H7 (cell line): Measurements from ENCODE around the gene PLXNB3. TPM values are rescaled to one million over a fixed set of nuclear protein-coding genes. Genes with fewer than 3 reads are reported as not detected.

Source experiments
- DNase-seq: peaks from one replicate; pipeline ENCODE4 v3.0.0; 2012
- H3K27me3 ChIP-seq: 2 replicates; pipeline ENCODE4 v1.6.0; 2011; ENCODE audit warnings: mild to moderate bottlenecking, low read length; ENCODE audit not compliant: control insufficient read depth, insufficient read depth
- H3K36me3 ChIP-seq: replicated peaks from 2 replicates; pipeline ENCODE4 v1.5.1; 2011; ENCODE audit warnings: low read length; ENCODE audit not compliant: control insufficient read depth, insufficient read depth
- H3K4me3 ChIP-seq: 2 replicates; pipeline ENCODE4 v1.5.1; 2011; ENCODE audit warnings: low read depth, mild to moderate bottlenecking, control low read depth, low read length, moderate library complexity; ENCODE audit not compliant: insufficient read depth
- total RNA-seq: library from RNA; depleted of rRNA; stranded (reverse); fragments of >200 nt; shearing (Covaris generic); gene quantifications from 2 replicates; pipeline ENCODE4 v1.2.3, GENCODE V29; 2014

Gene PLXNB3
- total RNA-seq, 1 experiment from 2014 or later = not detected

DNA sequence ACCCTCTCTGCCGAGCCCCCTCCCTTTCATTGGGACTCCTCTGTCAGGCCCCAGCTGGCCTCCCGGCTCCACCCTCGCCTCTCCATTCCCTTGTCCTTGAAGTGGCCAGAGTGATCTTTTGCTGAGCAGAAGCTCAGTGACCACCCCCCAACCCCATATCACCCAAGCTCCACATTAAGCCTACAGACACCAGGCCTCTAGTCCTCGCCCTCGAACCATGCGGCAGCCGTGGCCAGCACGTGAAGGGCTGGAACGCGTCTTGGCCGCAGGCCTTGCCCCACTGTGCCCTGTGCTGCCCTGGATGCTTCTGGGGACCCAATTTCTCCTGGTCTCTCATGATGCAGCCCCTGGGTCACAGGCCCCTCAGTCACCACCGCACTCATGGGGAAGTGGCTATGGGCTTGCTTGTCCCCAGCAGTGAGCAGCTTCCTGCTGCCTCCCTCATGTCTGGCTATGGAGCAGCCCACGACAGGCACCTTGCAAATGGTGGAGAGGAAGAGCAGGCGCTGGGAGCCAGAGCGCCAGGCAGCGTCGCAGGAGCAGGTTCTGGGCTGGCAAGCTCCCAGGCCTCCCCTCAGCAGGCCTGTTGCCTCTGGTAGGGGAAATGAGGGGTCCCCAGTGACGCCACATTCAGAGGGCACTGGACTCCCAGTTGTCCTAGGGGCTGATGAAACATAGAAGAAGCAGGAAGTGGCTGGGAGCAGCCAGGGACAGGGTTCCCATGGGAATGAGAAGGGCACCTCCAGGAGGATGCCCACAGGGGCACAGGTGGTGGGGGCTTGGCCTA lies 16.0 kb downstream of the PLXNB3 start:
- DNase-seq = no peak
- H3K27me3 ChIP-seq = no peaks in the 10 kb centered on the region
- no peaks in the 10 kb centered on the region for H3K36me3 ChIP-seq
- H3K4me3 ChIP-seq = no peak overlapping the region

GRCh38 chrX:153780678-153781427 lies 16.8 kb downstream of the PLXNB3 start, which contains the start of gene SRPK3:
TSS of gene SRPK3 (plus strand) at chrX:153781041. CDS start at chrX:153781087, 46 bp downstream.
- DNase-seq = no peak
- Histone ChIP-seq H3K27me3 (no peaks in the 10 kb centered on the region), H3K36me3 (no peaks in the 10 kb centered on the region), H3K4me3 (no peak within 1 kb of the TSS)

GRCh38 chrX:153781428-153782047 lies 17.5 kb downstream of the PLXNB3 start:
- no peak for DNase-seq
- no peaks in the 10 kb centered on the region for H3K27me3 ChIP-seq

GRCh38 chrX:153782313-153782712 lies 18.3 kb downstream of the PLXNB3 start:
- H3K27me3 ChIP-seq = no peaks in the 10 kb centered on the region
- H3K36me3 ChIP-seq = no peaks in the 10 kb centered on the region; the same call in 1 of the 2 replicates
- peak; percentile 85 for DNase-seq
- no peak overlapping the region for H3K4me3 ChIP-seq

More at GRCh38 chrX:153781428-153782047, 17.5 kb downstream of the PLXNB3 start:
- Histone ChIP-seq H3K4me3 (no peak overlapping the region), H3K36me3 (no peaks in the 10 kb centered on the region)

GRCh38 chrX:153782871-153783270 lies 18.8 kb downstream of the PLXNB3 start:
- no peak overlapping the region for H3K4me3 ChIP-seq
- H3K36me3 ChIP-seq = no peaks in the 10 kb centered on the region; the same call in 1 of the 2 replicates
- DNase-seq = no peak
- H3K27me3 ChIP-seq = no peaks in the 10 kb centered on the region

- H3K27me3 ChIP-seq = no peaks in the 10 kb centered on the region
- no peak overlapping the region for H3K4me3 ChIP-seq
- DNase-seq = no peak
- H3K36me3 ChIP-seq = no peaks in the 10 kb centered on the region; the same call in 1 of the 2 replicates
Measured at GRCh38 chrX:153783378-153784013, 19.4 kb downstream of the PLXNB3 start.

DNA sequence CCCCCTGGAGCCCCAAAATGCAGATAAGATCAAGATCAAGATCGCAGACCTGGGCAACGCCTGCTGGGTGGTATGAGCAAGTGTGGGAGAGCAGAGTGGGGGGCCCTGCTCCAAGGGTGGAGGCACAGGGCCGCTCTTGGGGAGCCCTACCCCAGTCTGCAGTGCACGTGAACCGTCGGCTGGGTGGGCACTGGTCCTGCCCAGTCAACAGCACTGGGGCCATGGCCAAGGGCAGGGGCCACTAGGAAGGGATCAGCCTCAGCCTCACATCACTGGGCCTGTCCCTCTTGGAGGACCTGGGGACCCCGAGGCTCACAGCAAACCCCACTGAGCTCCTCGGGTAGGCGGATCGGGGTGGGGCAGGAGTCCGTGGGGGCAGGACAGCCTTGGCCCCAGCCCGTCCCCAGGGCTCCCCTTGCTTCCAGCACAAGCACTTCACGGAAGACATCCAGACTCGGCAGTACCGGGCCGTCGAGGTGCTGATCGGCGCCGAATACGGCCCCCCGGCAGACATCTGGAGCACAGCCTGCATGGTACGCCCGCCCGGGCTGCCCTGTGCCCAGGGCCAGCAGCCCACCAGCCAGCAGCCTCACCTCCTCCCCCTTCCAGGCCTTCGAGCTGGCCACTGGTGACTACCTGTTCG lies 20.4 kb downstream of the PLXNB3 start:
- no peaks in the 10 kb centered on the region; the same call in 1 of the 2 replicates for H3K36me3 ChIP-seq
- no peaks in the 10 kb centered on the region for H3K27me3 ChIP-seq
- no peak overlapping the region for H3K4me3 ChIP-seq
- no peak for DNase-seq

DNA sequence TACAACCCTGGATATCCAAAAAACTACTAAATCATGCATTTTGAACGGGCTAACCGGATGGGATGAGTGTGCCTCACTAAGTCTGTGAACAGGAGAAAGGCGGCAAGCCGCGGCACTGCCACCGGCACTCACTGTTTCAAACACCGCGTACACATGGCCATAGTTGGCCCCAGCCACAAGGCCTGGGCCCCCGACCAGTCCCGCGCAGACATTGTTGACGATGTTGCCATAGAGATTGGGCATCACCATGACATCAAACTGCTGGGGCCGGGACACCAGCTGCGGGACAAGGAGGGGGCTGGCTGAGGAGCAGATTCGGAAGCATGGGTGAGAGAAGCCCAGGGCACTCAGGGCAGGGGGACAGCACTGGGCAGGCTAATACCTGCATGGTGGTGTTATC lies 22.6 kb downstream of the PLXNB3 start:
- Histone ChIP-seq H3K4me3 (no peak overlapping the region), H3K36me3 (no peaks in the 10 kb centered on the region; the same call in 1 of the 2 replicates), H3K27me3 (no peaks in the 10 kb centered on the region)
- DNase-seq = no peak

DNA sequence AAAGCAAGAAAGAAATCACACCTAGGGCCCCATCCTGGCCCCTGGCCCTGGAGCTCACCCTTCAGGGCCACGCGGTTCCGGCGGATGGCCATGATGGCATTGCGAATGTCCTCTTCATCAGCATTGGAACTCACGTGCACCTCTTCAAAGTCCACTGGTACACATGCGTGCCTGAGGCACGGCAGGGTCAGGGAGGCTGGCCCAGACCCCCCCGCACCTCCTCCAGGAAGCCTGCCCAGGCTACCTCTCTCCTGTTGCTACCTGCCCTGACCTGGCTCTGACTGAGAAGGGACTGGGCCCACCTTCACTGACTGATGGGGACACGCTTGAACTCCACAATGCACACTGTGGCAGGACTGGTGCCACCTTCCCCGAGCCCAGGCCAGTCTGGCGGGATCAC lies 25.6 kb downstream of the PLXNB3 start:
- no peaks in the 10 kb centered on the region; the same call in 1 of the 2 replicates for H3K36me3 ChIP-seq
- DNase-seq = no peak
- no peaks in the 10 kb centered on the region for H3K27me3 ChIP-seq
- H3K4me3 ChIP-seq = no peak overlapping the region

DNA sequence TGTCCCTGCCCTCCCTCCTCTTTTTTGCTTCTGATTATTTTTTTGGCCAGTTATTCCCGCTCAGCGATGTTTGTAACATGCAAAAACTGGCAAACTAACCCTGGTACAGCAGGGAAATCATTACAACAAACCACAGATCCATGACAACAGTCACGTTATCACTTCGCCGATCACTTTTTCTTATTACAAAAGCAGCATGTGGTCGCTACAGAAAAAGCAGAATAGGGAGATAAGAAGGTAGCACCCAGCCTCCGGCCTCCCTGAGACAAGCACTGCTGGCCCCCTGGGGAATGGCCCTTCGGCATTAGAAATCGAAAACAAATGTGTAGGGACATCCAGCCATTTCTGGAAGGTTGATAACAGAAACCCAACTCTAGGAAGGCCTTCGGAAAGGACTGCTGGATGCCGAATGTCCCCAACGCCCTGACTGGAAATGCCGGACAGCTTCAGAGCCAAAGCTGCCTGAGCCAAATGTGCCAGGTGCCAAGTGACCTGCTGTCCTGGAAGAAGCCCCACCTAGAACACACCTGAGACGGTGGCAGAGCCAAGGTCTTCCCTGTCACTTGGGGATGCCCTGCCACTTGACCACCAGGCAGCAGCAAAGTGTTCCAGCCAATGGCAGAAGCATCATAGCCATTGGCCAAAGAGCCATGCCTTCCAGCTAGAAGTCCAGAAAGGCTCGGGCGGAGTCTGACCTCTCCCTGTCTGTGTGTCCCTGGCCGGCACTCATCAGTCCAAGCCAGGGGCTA lies 27.2 kb downstream of the PLXNB3 start:
- Histone ChIP-seq H3K4me3 (no peak overlapping the region), H3K27me3 (no peaks in the 10 kb centered on the region), H3K36me3 (no peaks in the 10 kb centered on the region; the same call in 1 of the 2 replicates)
- DNase-seq = no peak

GRCh38 chrX:153792368-153792767 lies 28.3 kb downstream of the PLXNB3 start:
- Histone ChIP-seq H3K4me3 (no peak overlapping the region), H3K36me3 (peaks cover 2% of the 10 kb centered on the region), H3K27me3 (no peaks in the 10 kb centered on the region)
- no peak for DNase-seq

DNA sequence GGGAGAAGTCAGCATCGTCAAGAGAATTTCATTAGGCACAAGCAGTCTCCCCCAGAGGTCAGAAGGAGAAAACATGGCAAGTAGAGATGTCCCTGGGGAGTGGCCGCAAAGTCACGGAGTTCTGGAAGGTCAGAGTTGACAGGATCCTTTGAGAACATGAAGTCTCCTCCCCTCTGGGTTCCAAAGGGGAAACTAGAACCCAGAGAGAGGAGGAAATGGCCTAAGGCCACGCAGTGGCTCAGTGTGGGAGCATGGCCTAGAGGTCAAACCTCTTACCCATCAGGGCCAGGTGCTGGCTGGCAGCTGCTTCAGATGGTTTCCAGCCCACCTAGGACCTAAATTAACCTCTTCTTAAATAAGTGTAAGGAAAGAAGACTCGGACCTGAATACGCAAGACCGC lies 29.2 kb downstream of the PLXNB3 start:
- Histone ChIP-seq H3K36me3 (peaks cover 4% of the 10 kb centered on the region), H3K27me3 (no peaks in the 10 kb centered on the region), H3K4me3 (peak overlapping the region; percentile 76)
- no peak for DNase-seq
